Measurements from ENCODE around the gene TOP1.
A peak's percentile ranks its signal among the peaks of the same experiment; 100 is the strongest.

Gene TOP1

GRCh38 chr20:41170386-41171105 is 141.9 kb downstream of the TOP1 start:
- DNase-seq: no peak

- no peak for DNase-seq
Measured at GRCh38 chr20:41171736-41172295, 143.2 kb downstream of the TOP1 start.

- no peak for DNase-seq
Measured at GRCh38 chr20:41172296-41173140, 143.9 kb downstream of the TOP1 start.

- DNase-seq: peak; percentile 34
Measured at GRCh38 chr20:41173161-41173721, 144.6 kb downstream of the TOP1 start.

- DNase-seq: no peak
Measured at GRCh38 chr20:41173791-41174341, 145.2 kb downstream of the TOP1 start.

All from GOT3 (cell line).